WERI-Rb-1 (cell line): ENCODE results near the gene MBOAT2.

Experiments
- DNase-seq: peaks from one replicate; pipeline ENCODE4 v3.0.0-alpha.2; 2020
- H3K27ac ChIP-seq: fragments of 250-450 bp; sonication (Bioruptor Pico); 2 replicates; pipeline ENCODE4 v1.5.1; 2020; ENCODE audit warnings: mild to moderate bottlenecking, moderate library complexity
- H3K27me3 ChIP-seq: fragments of 250-450 bp; sonication (Bioruptor Pico); 2 replicates; pipeline ENCODE4 v1.5.1; 2021; ENCODE audit warnings: mild to moderate bottlenecking, low read depth, moderate library complexity; ENCODE audit not compliant: insufficient read depth, severe bottlenecking
- H3K36me3 ChIP-seq: fragments of 250-450 bp; sonication (Bioruptor Pico); 2 replicates; pipeline ENCODE4 v1.5.1; 2020; ENCODE audit warnings: mild to moderate bottlenecking, moderate library complexity
- H3K4me3 ChIP-seq: 2 replicates; pipeline ENCODE4 v1.5.1; 2011; ENCODE audit warnings: low read depth, mild to moderate bottlenecking, control low read depth, low read length
- H3K9me3 ChIP-seq: fragments of 250-450 bp; sonication (Bioruptor Pico); 2 replicates; pipeline ENCODE4 v1.5.1; 2021; ENCODE audit warnings: mild to moderate bottlenecking, moderate library complexity; ENCODE audit not compliant: severe bottlenecking
- CTCF ChIP-seq: IDR thresholded peaks from 2 replicates; pipeline ENCODE4 v1.5.1; 2011; ENCODE audit warnings: low read depth, mild to moderate bottlenecking, control low read depth, inconsistent platforms, low read length

The MBOAT2 gene

GRCh38 chr2:8994386-8994785 is 9.1 kb downstream of the MBOAT2 start:
- H3K27ac ChIP-seq = no peak overlapping the region

GRCh38 chr2:8993902-8994278 is 9.6 kb downstream of the MBOAT2 start:
- DNase-seq = no peak
- Histone ChIP-seq H3K4me3 (no peak overlapping the region), H3K27ac (no peak overlapping the region), H3K27me3 (no peaks in the 10 kb centered on the region), H3K9me3 (no peaks in the 10 kb centered on the region), H3K36me3 (no peaks in the 10 kb centered on the region)
- no peak for TF ChIP-seq CTCF

More at GRCh38 chr2:8994386-8994785, 9.1 kb downstream of the MBOAT2 start:
- Histone ChIP-seq H3K9me3 (no peaks in the 10 kb centered on the region), H3K4me3 (no peak overlapping the region), H3K27me3 (no peaks in the 10 kb centered on the region), H3K36me3 (no peaks in the 10 kb centered on the region)
- TF ChIP-seq CTCF = no peak
- DNase-seq = no peak

GRCh38 chr2:8993196-8993901 is 10.1 kb downstream of the MBOAT2 start:
- H3K36me3 ChIP-seq = no peaks in the 10 kb centered on the region
- no peaks in the 10 kb centered on the region for H3K27me3 ChIP-seq
- TF ChIP-seq CTCF = no peak
- DNase-seq = no peak
- H3K9me3 ChIP-seq = no peaks in the 10 kb centered on the region
- H3K4me3 ChIP-seq = no peak overlapping the region
- H3K27ac ChIP-seq = no peak overlapping the region

- TF ChIP-seq CTCF = no peak
- Histone ChIP-seq H3K4me3 (no peak overlapping the region), H3K9me3 (no peaks in the 10 kb centered on the region), H3K27ac (no peak overlapping the region), H3K27me3 (no peaks in the 10 kb centered on the region), H3K36me3 (no peaks in the 10 kb centered on the region)
- no peak for DNase-seq
Measured at GRCh38 chr2:8992643-8993042, 10.8 kb downstream of the MBOAT2 start.

- TF ChIP-seq CTCF = no peak
- DNase-seq = no peak
- H3K4me3 ChIP-seq = no peak overlapping the region
- no peaks in the 10 kb centered on the region for H3K9me3 ChIP-seq
- H3K27ac ChIP-seq = no peak overlapping the region
- H3K36me3 ChIP-seq = no peaks in the 10 kb centered on the region
- H3K27me3 ChIP-seq = no peaks in the 10 kb centered on the region
Measured at GRCh38 chr2:8989536-8990079, 13.9 kb downstream of the MBOAT2 start.

GRCh38 chr2:8987410-8987809 is 16.1 kb downstream of the MBOAT2 start:
- H3K9me3 ChIP-seq = no peaks in the 10 kb centered on the region
- no peaks in the 10 kb centered on the region for H3K27me3 ChIP-seq
- H3K4me3 ChIP-seq = no peak overlapping the region
- no peak for TF ChIP-seq CTCF
- no peaks in the 10 kb centered on the region for H3K36me3 ChIP-seq
- H3K27ac ChIP-seq = no peak overlapping the region
- no peak for DNase-seq
